NCI-H748 (cell line): Measurements from ENCODE around the gene CCDC146.
A peak's percentile ranks its signal among the peaks of the same experiment; 100 is the strongest.
"Not testable (repeated sequence)": the region's sequence is repeated elsewhere in the genome, so short reads cannot be mapped to it uniquely, and the experiment has no call there.

Experiments used
- DNase-seq: peaks from one replicate; lab custom pipeline; 2025; ENCODE audit not compliant: unreplicated experiment; lab: John Stamatoyannopoulos, UW

CCDC146 gene

GRCh38 chr7:77244222-77244934 is 122.0 kb downstream of the CCDC146 start:
- DNase-seq = no peak

GRCh38 chr7:77245015-77245755 is 122.8 kb downstream of the CCDC146 start:
- no peak for DNase-seq

GRCh38 chr7:77246026-77246640 is 123.7 kb downstream of the CCDC146 start:
- DNase-seq = no peak

- DNase-seq = peak; percentile 78
Measured at GRCh38 chr7:77247206-77247850, 124.9 kb downstream of the CCDC146 start.

GRCh38 chr7:77248154-77248553 is 125.7 kb downstream of the CCDC146 start:
- no peak for DNase-seq

GRCh38 chr7:77252506-77252905 is 130.1 kb downstream of the CCDC146 start:
- no peak for DNase-seq

GRCh38 chr7:77253151-77253550 is 130.7 kb downstream of the CCDC146 start:
- no peak for DNase-seq

GRCh38 chr7:77254429-77254828 is 132.0 kb downstream of the CCDC146 start:
- DNase-seq = no peak

- no peak for DNase-seq
Measured at GRCh38 chr7:77254915-77255314, 132.5 kb downstream of the CCDC146 start.

GRCh38 chr7:77258014-77258413 is 135.6 kb downstream of the CCDC146 start:
- DNase-seq = no peak

GRCh38 chr7:77258593-77258992 is 136.2 kb downstream of the CCDC146 start:
- no peak for DNase-seq

GRCh38 chr7:77262316-77262715 is 139.9 kb downstream of the CCDC146 start:
- DNase-seq = no peak

GRCh38 chr7:77265666-77266065 is 143.3 kb downstream of the CCDC146 start:
- no peak for DNase-seq

- no peak for DNase-seq
Measured at GRCh38 chr7:77266291-77266794, 143.9 kb downstream of the CCDC146 start.

GRCh38 chr7:77269360-77270093 is 147.1 kb downstream of the CCDC146 start:
- no peak for DNase-seq

GRCh38 chr7:77270094-77270480 is 147.7 kb downstream of the CCDC146 start:
- no peak for DNase-seq

- no peak for DNase-seq
Measured at GRCh38 chr7:77271766-77272165, 149.4 kb downstream of the CCDC146 start.

- not testable (repeated sequence) for DNase-seq
Measured at GRCh38 chr7:77275663-77276062, 153.2 kb downstream of the CCDC146 start.

- no peak for DNase-seq
Measured at GRCh38 chr7:77276120-77276519, 153.7 kb downstream of the CCDC146 start.

- no peak for DNase-seq
Measured at GRCh38 chr7:77281780-77282478, 159.5 kb downstream of the CCDC146 start.
